Measurements from ENCODE around the gene P2RX7.

Gene P2RX7

GRCh38 chr12:121110211-121110940 is 22.3 kb upstream of the P2RX7 start:
- DNase-seq (ENCODE audit: low read depth in 2 of 3, low spot score in 2 of 3) = peak in 1 of 3 experiments; percentile 56

GRCh38 chr12:121111684-121112083 is 21.0 kb upstream of the P2RX7 start:
- no peak for DNase-seq (ENCODE audit: low read depth in 2 of 3, low spot score in 2 of 3)

- no peak for DNase-seq (ENCODE audit: low read depth in 2 of 3, low spot score in 2 of 3)
Measured at GRCh38 chr12:121112496-121112895, 20.2 kb upstream of the P2RX7 start.

GRCh38 chr12:121113057-121113456 is 19.6 kb upstream of the P2RX7 start:
- no peak for DNase-seq (ENCODE audit: low read depth in 2 of 3, low spot score in 2 of 3)

GRCh38 chr12:121114019-121114639 is 18.5 kb upstream of the P2RX7 start:
- DNase-seq (ENCODE audit: low read depth in 2 of 3, low spot score in 2 of 3) = no peak

GRCh38 chr12:121114806-121115205 is 17.9 kb upstream of the P2RX7 start:
- DNase-seq (ENCODE audit: low read depth in 2 of 3, low spot score in 2 of 3) = no peak

- no peak for DNase-seq (ENCODE audit: low read depth in 2 of 3, low spot score in 2 of 3)
Measured at GRCh38 chr12:121115530-121115929, 17.1 kb upstream of the P2RX7 start.

- no peak for DNase-seq (ENCODE audit: low read depth in 2 of 3, low spot score in 2 of 3)
Measured at GRCh38 chr12:121116318-121117225, 16.1 kb upstream of the P2RX7 start.

- no peak for DNase-seq (ENCODE audit: low read depth in 2 of 3, low spot score in 2 of 3)
Measured at GRCh38 chr12:121117226-121117777, 15.4 kb upstream of the P2RX7 start.

- DNase-seq (ENCODE audit: low read depth in 2 of 3, low spot score in 2 of 3) = no peak
Measured at GRCh38 chr12:121120323-121120722, 12.4 kb upstream of the P2RX7 start.

- DNase-seq (ENCODE audit: low read depth in 2 of 3, low spot score in 2 of 3) = no peak
Measured at GRCh38 chr12:121120989-121121755, 11.5 kb upstream of the P2RX7 start.

GRCh38 chr12:121121805-121122204 is 10.9 kb upstream of the P2RX7 start:
- no peak for DNase-seq (ENCODE audit: low read depth in 2 of 3, low spot score in 2 of 3)

GRCh38 chr12:121123488-121123887 is 9.2 kb upstream of the P2RX7 start:
- no peak for DNase-seq (ENCODE audit: low read depth in 2 of 3, low spot score in 2 of 3)

- no peak for DNase-seq (ENCODE audit: low read depth in 2 of 3, low spot score in 2 of 3)
Measured at GRCh38 chr12:121124402-121125109, 8.1 kb upstream of the P2RX7 start.

- no peak for DNase-seq (ENCODE audit: low read depth in 2 of 3, low spot score in 2 of 3)
Measured at GRCh38 chr12:121127501-121127900, 5.2 kb upstream of the P2RX7 start.

GRCh38 chr12:121128908-121129810 is 3.5 kb upstream of the P2RX7 start:
- DNase-seq (ENCODE audit: low read depth in 2 of 3, low spot score in 2 of 3) = peak; percentile 52 to 68 (median 58)

GRCh38 chr12:121129811-121130147 is 2.9 kb upstream of the P2RX7 start:
- DNase-seq (ENCODE audit: low read depth in 2 of 3, low spot score in 2 of 3) = no peak

- no peak for DNase-seq (ENCODE audit: low read depth in 2 of 3, low spot score in 2 of 3)
Measured at GRCh38 chr12:121130866-121131373, 1.8 kb upstream of the P2RX7 start.

GRCh38 chr12:121131941-121132341 is 735 bp upstream of the P2RX7 start:
- no peak for DNase-seq (ENCODE audit: low read depth in 2 of 3, low spot score in 2 of 3)
